PC-3 (cell line): ENCODE data around the gene ZNF473. TPM values are rescaled to one million over a fixed set of nuclear protein-coding genes. Genes with fewer than 3 reads are reported as not detected.

Experiments used
- ATAC-seq: fragments of 200-7000 bp; cut with Tn5 transposase; 2 replicates; pipeline ENCODE4 v1.9.1; 2020; ENCODE audit warnings: mild to moderate bottlenecking, moderate library complexity
- BruUV-seq: library from RNA; stranded (reverse); fragments of 400-500 nt; replicated peaks from 2 replicates; lab custom pipeline; 2021; lab: Mats Ljungman, UMichigan
- CTCF ChIA-PET: fragments of 300-600 bp; sonication (Branson Sonifier 250); formaldehyde crosslinking; loops from one replicate; lab custom pipeline; 2022; ENCODE audit warnings: antibody characterized with exemption; lab: Charles Lee
- POLR2A ChIA-PET: fragments of 300-600 bp; sonication (Branson Sonifier 250); formaldehyde crosslinking; loops from one replicate; lab custom pipeline; 2022; ENCODE audit warnings: antibody characterized with exemption; ENCODE audit not compliant: unreplicated experiment; lab: Charles Lee
- DNase-seq: peaks from one replicate; pipeline ENCODE4 v3.0.0-alpha.2; 2015
- H2AFZ ChIP-seq: fragments of 300-600 bp; sonication (generic); 2 replicates; pipeline ENCODE4 v1.6.0; 2016; ENCODE audit warnings: antibody characterized with exemption, low read length
- H3F3A ChIP-seq: fragments of 300-600 bp; sonication (generic); one replicate; pipeline ENCODE4 v1.6.0; 2017; ENCODE audit warnings: antibody characterized with exemption, low read length, control low read depth, mild to moderate bottlenecking; ENCODE audit not compliant: unreplicated experiment
- H3K27ac ChIP-seq: fragments of 300-600 bp; sonication (generic); 2 replicates; pipeline ENCODE4 v1.5.1; 2016; ENCODE audit warnings: mild to moderate bottlenecking, low read length
- H3K27me3 ChIP-seq: fragments of 300-600 bp; sonication (generic); 2 replicates; pipeline ENCODE4 v1.6.1; 2016; ENCODE audit warnings: low read length, mixed read lengths
- H3K36me3 ChIP-seq: fragments of 300-600 bp; sonication (generic); 2 replicates; pipeline ENCODE4 v1.6.1; 2016; ENCODE audit warnings: low read depth, mixed run types, low read length, mixed read lengths
- H3K4me1 ChIP-seq: fragments of 300-600 bp; sonication (generic); 2 replicates; pipeline ENCODE4 v1.5.1; 2016; ENCODE audit warnings: low read length; ENCODE audit not compliant: insufficient read depth
- H3K4me2 ChIP-seq: fragments of 300-600 bp; sonication (generic); 2 replicates; pipeline ENCODE4 v1.6.0; 2016; ENCODE audit warnings: low read length
- H3K4me3 ChIP-seq: fragments of 300-600 bp; sonication (generic); 2 replicates; pipeline ENCODE4 v1.5.1; 2016; ENCODE audit warnings: mild to moderate bottlenecking, low read length, mixed read lengths
- H3K79me2 ChIP-seq: fragments of 300-600 bp; sonication (generic); 2 replicates; pipeline ENCODE4 v1.6.1; 2017; ENCODE audit warnings: low read length, mixed read lengths
- H3K9ac ChIP-seq: fragments of 300-600 bp; sonication (generic); 2 replicates; pipeline ENCODE4 v1.6.0; 2016; ENCODE audit warnings: mild to moderate bottlenecking, low read length
- H3K9me2 ChIP-seq: fragments of 300-600 bp; sonication (generic); replicated peaks from 2 replicates; pipeline ENCODE4 v1.6.1; 2016; ENCODE audit warnings: mixed run types, low read length, mixed read lengths
- H3K9me3 ChIP-seq: fragments of 300-600 bp; sonication (generic); 2 replicates; pipeline ENCODE4 v1.6.1; 2016; ENCODE audit warnings: low read length, mixed read lengths
- H4K20me1 ChIP-seq: fragments of 300-600 bp; sonication (generic); 2 replicates; pipeline ENCODE4 v1.6.1; 2016; ENCODE audit warnings: low read length, mixed read lengths
- EZH2 ChIP-seq: fragments of 300-600 bp; sonication (generic); IDR thresholded peaks from one replicate; pipeline ENCODE4 v1.6.1; 2017; ENCODE audit warnings: antibody characterized with exemption, mild to moderate bottlenecking, low read length; ENCODE audit not compliant: unreplicated experiment
- EZH2phosphoT487 ChIP-seq: fragments of 300-600 bp; sonication (generic); IDR thresholded peaks from 2 replicates; pipeline ENCODE4 v1.6.1; 2018; ENCODE audit warnings: mild to moderate bottlenecking, antibody characterized with exemption, low read length, borderline replicate concordance
- intact Hi-C: fragments of 100-400 bp; cut with micrococcal nuclease; formaldehyde crosslinking; loops from 2 replicates; pipeline ENCODE4 v1.9.0; 2023
- total RNA-seq: library from RNA; depleted of rRNA; stranded (reverse); fragments of >200 nt; gene quantifications from 2 replicates; pipeline ENCODE4 v1.2.3, GENCODE V29; 2014
- TF ChIP-seq, protein P1 (sequence below): fragments of 300-600 bp; sonication (generic); conservative IDR thresholded peaks from 2 replicates; pipeline ENCODE4 v1.5.1; 2017; ENCODE audit warnings: antibody characterized with exemption, low read depth, mild to moderate bottlenecking, low read length

Gene ZNF473
- total RNA-seq, 1 experiment from 2014 or later = 18.5 TPM

DNA sequence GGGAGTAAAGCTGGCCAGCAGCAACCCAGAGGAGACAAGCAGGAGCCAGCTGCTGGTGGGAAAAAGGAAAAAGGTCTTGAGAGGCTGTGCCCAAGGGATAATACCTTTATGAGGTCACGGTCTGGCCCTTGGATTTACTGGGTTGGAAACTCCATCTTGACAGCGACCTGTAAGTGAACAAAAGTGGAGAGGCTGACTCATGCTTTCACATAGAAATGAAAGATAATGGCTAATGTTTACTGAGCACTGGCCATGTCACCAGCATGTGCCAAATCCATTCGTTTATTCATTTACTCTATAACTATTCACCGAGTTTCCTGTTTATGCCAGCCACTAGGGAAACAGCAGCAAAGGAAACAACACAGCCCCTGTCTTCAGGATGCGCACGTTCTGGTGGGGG lies 5.3 kb upstream of the ZNF473 start:
- ChIA-PET CTCF (no interaction called here), POLR2A (no interaction called here)
- BruUV-seq = no TSS peak
- Histone ChIP-seq H3K9ac (no peak overlapping the region), H3K27me3 (no peaks in the 10 kb centered on the region), H3K79me2 (peaks cover 45% of the 10 kb centered on the region), H3K4me1 (peaks cover 27% of the 10 kb centered on the region), H4K20me1 (no peaks in the 10 kb centered on the region), H3K4me2 (no peak overlapping the region), H3K27ac (peak overlapping the region; percentile 30; the same call in 1 of the 2 replicates), H3K36me3 (peaks cover 26% of the 10 kb centered on the region), H3K9me3 (no peaks in the 10 kb centered on the region), H3F3A (no peaks in the 10 kb centered on the region), H3K9me2 (no peaks in the 10 kb centered on the region), H2AFZ (no peak overlapping the region), H3K4me3 (no peak overlapping the region)
- TF ChIP-seq, protein P1, sequence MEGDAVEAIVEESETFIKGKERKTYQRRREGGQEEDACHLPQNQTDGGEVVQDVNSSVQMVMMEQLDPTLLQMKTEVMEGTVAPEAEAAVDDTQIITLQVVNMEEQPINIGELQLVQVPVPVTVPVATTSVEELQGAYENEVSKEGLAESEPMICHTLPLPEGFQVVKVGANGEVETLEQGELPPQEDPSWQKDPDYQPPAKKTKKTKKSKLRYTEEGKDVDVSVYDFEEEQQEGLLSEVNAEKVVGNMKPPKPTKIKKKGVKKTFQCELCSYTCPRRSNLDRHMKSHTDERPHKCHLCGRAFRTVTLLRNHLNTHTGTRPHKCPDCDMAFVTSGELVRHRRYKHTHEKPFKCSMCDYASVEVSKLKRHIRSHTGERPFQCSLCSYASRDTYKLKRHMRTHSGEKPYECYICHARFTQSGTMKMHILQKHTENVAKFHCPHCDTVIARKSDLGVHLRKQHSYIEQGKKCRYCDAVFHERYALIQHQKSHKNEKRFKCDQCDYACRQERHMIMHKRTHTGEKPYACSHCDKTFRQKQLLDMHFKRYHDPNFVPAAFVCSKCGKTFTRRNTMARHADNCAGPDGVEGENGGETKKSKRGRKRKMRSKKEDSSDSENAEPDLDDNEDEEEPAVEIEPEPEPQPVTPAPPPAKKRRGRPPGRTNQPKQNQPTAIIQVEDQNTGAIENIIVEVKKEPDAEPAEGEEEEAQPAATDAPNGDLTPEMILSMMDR = no peak
- no peak for ATAC-seq
- DNase-seq = peak; percentile 40
- intact Hi-C loops = loop anchor here (10.0 kb wide), 1 partner anchor 86 kb away; no protein-coding TSS in a partner anchor

DNA sequence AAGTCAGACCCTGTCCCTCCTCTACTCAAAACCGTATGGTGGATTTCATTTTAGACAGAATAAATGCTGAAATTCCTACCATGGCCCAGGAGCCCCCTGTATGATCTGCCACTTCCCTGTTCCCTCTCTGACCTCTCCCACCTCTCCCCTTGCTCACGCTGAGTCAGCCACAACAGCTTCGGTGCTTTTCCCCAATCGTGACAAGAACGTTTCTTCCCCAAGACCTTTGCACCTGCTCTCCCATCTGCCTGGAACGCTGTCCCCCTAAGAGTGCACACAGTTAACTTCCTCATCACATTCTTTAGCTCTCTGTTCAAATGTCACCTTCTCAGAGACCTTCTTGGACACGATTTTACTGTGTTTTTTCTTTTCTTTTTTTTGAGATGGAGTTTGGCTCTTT lies 3.0 kb upstream of the ZNF473 start:
- Histone ChIP-seq H3K36me3 (peaks cover 11% of the 10 kb centered on the region), H3F3A (no peaks in the 10 kb centered on the region), H3K4me3 (no peak overlapping the region), H3K27ac (no peak overlapping the region), H2AFZ (no peak overlapping the region), H3K27me3 (no peaks in the 10 kb centered on the region), H3K9me2 (no peaks in the 10 kb centered on the region), H3K9me3 (no peaks in the 10 kb centered on the region), H3K4me1 (peaks cover 41% of the 10 kb centered on the region), H4K20me1 (no peaks in the 10 kb centered on the region), H3K4me2 (no peak overlapping the region), H3K9ac (no peak overlapping the region), H3K79me2 (peaks cover 66% of the 10 kb centered on the region)
- DNase-seq (no peak), ATAC-seq (no peak)
- no peak for TF ChIP-seq EZH2phosphoT487
- TF ChIP-seq EZH2 = no peak
- TF ChIP-seq, protein P1 = no peak
- intact Hi-C loops = loop anchor here (10.0 kb wide), 1 partner anchor 88 kb away; no protein-coding TSS in a partner anchor
- ChIA-PET POLR2A (no interaction called here), CTCF (no interaction called here)
- no TSS peak for BruUV-seq

DNA sequence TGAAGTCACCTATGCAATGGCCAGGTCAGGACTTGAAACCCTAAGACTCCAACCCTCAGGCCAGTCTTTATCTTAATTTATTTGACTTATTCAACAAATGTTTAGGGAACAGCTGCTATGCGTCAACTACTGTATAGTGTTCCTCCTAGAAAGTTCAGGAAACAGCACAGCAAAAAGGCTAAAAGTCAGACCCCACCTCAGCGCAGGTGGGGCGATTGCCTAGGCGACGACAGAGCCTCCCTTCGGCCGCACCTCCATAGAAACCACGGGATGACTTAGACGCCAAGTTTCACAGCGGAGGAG lies 1.1 kb upstream of the ZNF473 start:
- Histone ChIP-seq H3K9ac (peak overlapping the region; percentile 91), H3K9me2 (no peaks in the 10 kb centered on the region), H3K4me1 (peaks cover 41% of the 10 kb centered on the region), H3K36me3 (peaks cover 9% of the 10 kb centered on the region), H3K27ac (peak overlapping the region; percentile 62), H2AFZ (peak overlapping the region; percentile 94), H4K20me1 (0 out of 2 replicates have a peak, but pooled peaks cover 5% of the 10 kb centered on the region), H3K79me2 (peaks cover 84% of the 10 kb centered on the region), H3F3A (no peaks in the 10 kb centered on the region), H3K9me3 (no peaks in the 10 kb centered on the region), H3K4me3 (peak overlapping the region; percentile 95), H3K27me3 (no peaks in the 10 kb centered on the region), H3K4me2 (peak overlapping the region; percentile 98)
- ATAC-seq (peak; percentile 32), DNase-seq (no peak)
- CTCF ChIA-PET = no interaction called here
- intact Hi-C loops = loop anchor here (1.0 to 10.0 kb wide), 2 partner anchors 20 to 90 kb away; no protein-coding TSS in a partner anchor
- POLR2A ChIA-PET = no interaction called here
- TF ChIP-seq EZH2phosphoT487 = no peak
- BruUV-seq = TSS peak; percentile 82
